LHCN-M2 (cell line): ENCODE results near the gene H6PD. TPM values are rescaled to one million over a fixed set of nuclear protein-coding genes. Genes with fewer than 3 reads are reported as not detected.

ENCODE experiments used
- DNase-seq: peaks from one replicate; pipeline ENCODE4 v3.0.0-alpha.2; 2012; ENCODE audit warnings: low read depth
- total RNA-seq: library from RNA; depleted of rRNA; stranded (reverse); fragments of >200 nt; gene quantifications from 2 replicates; pipeline ENCODE4 v1.2.3, GENCODE V29; 2014

The H6PD gene
- total RNA-seq, 1 experiment from 2014 or later, result 42.2 TPM

GRCh38 chr1:9296850-9297249 lies 62.3 kb downstream of the H6PD start:
- no peak for DNase-seq

GRCh38 chr1:9297831-9298230 lies 63.3 kb downstream of the H6PD start:
- no peak for DNase-seq

GRCh38 chr1:9298282-9298681 lies 63.7 kb downstream of the H6PD start:
- no peak for DNase-seq

- peak; percentile 57 for DNase-seq
Measured at GRCh38 chr1:9299571-9300541, 65.3 kb downstream of the H6PD start.

- no peak for DNase-seq
Measured at GRCh38 chr1:9300573-9300972, 66.0 kb downstream of the H6PD start.

- peak; percentile 94 for DNase-seq
Measured at GRCh38 chr1:9302745-9303524, 68.4 kb downstream of the H6PD start.

GRCh38 chr1:9303916-9304315 lies 69.3 kb downstream of the H6PD start:
- DNase-seq, result no peak

- DNase-seq, result no peak
Measured at GRCh38 chr1:9305216-9305615, 70.6 kb downstream of the H6PD start.

- no peak for DNase-seq
Measured at GRCh38 chr1:9306006-9306405, 71.4 kb downstream of the H6PD start.

- DNase-seq, result no peak
Measured at GRCh38 chr1:9307303-9307702, 72.7 kb downstream of the H6PD start.

- no peak for DNase-seq
Measured at GRCh38 chr1:9308236-9308785, 73.7 kb downstream of the H6PD start.

GRCh38 chr1:9309080-9309479 lies 74.5 kb downstream of the H6PD start:
- DNase-seq, result no peak

GRCh38 chr1:9309991-9310390 lies 75.4 kb downstream of the H6PD start:
- DNase-seq, result no peak

GRCh38 chr1:9311029-9311428 lies 76.5 kb downstream of the H6PD start:
- DNase-seq, result no peak

- DNase-seq, result no peak
Measured at GRCh38 chr1:9311479-9311878, 76.9 kb downstream of the H6PD start.

GRCh38 chr1:9312168-9312720 lies 77.7 kb downstream of the H6PD start:
- no peak for DNase-seq

- no peak for DNase-seq
Measured at GRCh38 chr1:9313576-9313975, 79.0 kb downstream of the H6PD start.

- no peak for DNase-seq
Measured at GRCh38 chr1:9314111-9314510, 79.5 kb downstream of the H6PD start.

GRCh38 chr1:9314711-9315379 lies 80.3 kb downstream of the H6PD start:
- no peak for DNase-seq

GRCh38 chr1:9315411-9316079 lies 81.0 kb downstream of the H6PD start:
- DNase-seq, result peak; percentile 68

- no peak for DNase-seq
Measured at GRCh38 chr1:9316080-9316444, 81.5 kb downstream of the H6PD start.
